SHP77 treated with DMSO at 0.1 percent for 48 hours (cell line): ENCODE data around the gene RIPOR3.
"Not testable (repeated sequence)": the region's sequence is repeated elsewhere in the genome, so short reads cannot be mapped to it uniquely, and the experiment has no call there.

Source experiments
- DNase-seq: peaks from one replicate; lab custom pipeline; 2025; lab: John Stamatoyannopoulos, UW

The RIPOR3 gene

DNA sequence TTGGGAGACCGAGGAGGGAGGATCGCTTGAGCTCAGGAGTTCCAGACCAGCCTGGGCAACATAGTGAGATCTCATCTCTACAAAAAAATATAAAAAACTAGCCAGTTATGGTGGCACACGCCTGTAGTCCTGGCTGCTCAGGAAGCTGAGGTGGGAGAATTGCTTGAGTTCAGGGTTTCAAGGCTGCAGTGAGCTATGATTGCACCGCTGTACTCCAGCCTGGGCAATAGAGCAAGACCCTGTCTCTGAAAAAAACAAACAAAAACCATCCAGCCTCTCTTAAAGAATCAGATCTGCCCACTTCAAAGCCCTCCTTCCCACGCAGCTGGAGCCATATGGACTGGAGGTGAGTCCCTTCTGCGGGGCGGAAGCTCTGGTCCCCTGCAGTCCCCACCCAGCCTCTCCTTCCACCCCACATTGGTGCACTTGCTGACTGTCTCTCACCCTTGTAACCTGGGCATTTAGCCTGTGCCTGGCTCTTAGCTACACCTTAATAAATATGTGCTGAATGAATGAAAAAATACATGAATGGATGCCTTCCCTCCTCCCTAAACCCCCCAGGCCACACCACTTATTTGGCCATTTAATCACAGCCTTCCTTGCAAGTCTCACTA, 32.9 kb upstream of the RIPOR3 start:
- no peak for DNase-seq

DNA sequence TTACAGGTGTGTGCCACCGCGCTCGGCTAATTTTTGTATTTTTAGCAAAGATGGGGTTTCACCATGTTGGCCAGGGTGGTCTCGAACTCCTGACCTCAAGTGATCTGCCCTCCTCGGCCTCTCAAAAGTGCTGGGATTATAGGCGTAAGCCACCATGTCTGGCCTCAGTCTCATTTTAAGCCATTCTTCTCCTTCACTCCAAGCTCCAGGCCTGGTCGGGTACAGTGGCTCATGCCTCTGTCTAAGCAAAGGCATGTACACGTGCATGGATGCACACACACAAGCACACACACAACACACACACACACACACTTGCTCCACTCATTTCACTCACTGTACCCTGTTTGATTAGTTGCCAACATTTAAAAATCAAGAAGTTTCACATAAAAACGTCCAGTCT, 32.3 kb upstream of the RIPOR3 start:
- DNase-seq: no peak

DNA sequence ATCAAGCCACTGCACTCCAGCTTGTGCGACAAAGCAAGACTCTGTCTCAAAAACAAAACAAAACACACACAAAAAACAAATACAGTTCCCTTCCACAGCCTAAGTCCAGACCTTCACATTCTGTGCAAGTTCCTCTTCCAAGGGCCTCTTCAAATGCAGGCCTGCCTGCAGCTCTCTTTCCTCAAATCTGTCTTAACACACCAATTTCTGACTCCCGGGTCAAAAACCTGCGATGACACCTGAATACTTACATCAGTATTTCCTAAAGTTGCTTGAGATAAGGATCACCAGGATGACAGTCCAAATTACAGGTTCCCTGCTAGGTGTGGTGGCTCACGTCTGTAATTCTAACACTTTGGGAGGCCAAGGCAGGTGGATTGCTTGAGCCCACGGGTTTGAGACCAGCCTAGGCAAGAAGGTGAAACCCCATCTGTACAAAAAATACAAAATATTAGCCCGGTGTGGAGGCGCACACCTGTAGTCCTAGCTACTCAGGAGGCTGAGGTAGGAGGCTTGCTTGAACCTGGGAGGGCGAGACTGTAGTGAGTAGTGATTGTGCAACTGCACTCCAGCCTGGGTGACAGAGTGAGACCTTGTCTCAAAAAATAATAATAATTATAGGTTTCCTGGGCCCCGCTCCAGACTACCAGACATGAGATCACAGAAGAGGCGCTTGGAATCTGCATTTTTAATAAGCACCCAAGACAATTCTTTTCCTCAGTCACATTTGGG, 31.2 kb upstream of the RIPOR3 start:
- DNase-seq: no peak

DNA sequence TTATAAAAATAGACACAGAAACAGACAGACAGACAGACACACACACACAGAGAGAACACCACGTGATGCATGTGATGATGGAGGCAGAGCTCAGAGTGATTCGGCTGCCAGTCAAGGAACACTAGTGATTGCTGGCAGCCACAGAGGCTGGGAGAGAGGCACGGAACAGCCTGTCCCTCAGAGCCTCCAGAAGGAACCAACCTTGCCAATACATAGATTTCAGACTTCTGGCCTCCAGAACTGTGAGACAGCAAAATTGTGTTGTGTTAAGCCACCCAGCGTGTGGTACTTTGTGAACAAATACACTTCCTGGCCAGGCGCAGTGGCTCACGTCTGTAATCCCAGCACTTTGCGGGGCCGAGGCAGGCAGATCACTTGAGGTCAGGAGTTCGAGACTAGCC, 30.5 kb upstream of the RIPOR3 start:
- DNase-seq: no peak

DNA sequence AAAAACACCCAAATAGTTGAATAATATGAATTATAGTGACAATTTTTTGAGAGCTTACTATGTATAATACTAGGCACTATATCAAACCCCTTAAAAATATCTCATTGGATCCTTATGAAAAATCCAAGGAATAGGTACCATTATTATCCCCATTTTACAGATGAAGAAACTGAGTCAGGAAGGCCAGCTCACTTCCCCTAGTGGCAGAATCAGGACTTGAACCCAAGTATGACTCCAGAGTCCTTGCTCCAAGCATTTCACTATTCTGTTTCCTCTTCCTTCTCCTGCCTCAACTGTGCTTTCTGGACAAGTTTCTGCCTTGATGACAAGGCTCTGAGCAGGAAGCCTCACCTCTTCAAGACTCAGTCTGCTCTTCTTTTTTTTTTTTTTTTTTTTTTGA, 29.2 kb upstream of the RIPOR3 start:
- DNase-seq: no peak

DNA sequence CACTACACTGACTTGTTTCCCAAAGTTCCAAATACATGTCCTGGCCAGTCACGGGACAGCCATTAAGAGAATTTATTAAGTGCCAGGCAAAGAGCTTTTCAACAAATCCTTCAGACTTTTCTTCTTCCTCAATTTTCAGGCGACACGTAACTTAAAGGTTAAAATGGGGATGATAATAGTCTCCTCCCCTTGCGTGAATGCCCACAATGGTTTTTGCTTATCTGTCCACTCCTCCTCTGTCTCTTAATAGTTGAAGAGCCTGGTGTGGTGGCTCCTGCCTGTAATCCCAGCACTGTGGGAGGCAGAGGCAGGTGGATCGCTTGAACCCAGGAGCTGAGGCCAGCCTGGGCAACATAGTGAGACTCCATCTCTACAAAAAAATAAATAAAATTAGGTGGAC, 28.7 kb upstream of the RIPOR3 start:
- no peak for DNase-seq

DNA sequence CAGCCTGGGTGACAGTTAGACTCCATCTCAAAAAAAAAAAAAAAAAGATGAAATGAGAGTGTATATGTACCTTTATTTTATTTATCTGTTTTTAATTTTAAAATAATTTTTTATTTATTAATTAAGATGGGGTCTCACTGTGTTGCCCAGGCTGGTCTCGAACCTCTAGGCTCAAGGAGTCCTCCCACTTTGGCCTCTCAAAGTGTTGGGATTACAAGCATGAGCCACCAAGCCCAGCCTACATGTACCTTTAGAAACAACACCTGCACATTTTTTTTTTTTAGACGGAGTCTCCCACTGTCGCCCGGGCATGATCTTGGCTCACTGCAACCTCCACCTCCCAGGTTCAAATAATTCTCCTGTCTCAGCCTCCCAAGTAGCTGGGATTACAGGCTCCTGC, 28.0 kb upstream of the RIPOR3 start:
- no peak for DNase-seq

DNA sequence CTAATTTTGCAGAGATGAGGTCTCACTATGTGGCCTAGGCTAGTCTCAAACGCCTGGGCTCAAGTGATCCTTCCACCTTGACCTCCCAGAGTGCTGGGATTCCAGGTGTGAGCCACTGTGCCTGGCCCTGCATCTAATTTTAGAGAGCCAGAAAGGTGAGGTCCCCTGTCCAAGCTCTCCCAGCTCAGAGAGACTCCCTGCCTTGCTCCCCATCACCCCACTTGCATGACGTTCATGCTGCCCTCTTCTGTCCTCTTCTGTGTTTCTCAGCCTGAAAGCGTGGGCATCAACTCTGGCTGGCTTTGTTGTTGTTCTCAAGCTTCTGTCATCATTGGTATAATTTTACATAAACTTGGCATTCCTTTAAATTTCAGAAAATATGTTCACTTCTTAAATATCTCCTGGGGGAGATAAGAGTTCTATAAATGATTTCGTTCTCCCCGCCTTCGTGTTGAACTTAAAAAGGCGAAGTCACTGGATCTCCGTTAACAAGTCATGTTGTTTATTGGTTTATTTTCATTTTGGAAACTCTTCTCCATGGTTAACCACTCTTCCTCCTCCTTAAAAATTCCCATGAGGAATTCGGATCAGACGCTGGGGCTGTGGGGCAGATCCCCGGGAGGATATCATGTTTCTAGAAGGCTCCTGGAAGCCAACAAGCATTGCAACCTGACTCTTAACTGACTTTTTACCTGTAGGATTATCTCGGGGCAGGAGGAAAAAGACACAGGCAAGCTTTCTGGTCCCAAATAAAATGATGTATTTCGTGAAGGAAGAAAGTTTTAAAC, 26.8 kb upstream of the RIPOR3 start:
- DNase-seq: no peak

DNA sequence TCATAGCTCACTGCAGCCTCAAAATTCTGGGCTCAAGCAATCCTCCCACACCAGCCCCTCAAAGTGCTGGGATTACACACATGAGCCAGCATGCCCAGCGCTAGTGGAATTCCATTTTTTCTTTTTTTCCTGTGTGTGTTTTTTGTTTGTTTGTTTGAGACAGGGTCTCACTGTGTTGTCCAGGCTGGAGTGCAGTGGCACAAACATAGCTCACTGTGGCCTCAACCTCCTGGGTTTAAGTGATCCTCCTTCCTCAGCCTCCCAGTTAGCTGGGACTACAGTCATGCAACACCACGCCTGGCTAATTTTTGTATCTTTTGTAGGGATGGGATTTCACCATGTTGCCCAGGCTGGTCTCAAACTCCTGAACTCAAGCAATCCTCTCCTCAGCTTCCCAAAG, 26.0 kb upstream of the RIPOR3 start:
- no peak for DNase-seq

DNA sequence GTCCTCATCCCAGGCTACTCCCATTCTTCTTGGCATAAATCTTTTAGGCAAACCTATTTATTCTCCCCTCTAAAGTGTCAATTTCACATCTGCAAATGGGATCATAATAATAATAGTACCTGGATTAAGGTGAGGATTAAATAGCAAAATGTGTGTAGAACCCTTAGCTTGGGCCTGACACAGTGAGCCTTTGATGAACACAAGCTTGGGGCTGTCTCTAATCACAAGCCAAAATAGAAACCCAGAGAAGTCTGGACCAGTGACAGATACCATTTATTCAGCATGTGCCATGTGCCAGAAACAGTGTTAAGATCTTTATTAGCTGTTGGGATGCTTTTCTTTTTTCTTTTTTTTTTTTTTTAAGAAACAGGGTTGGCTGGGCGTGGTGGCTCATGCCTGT, 25.2 kb upstream of the RIPOR3 start:
- DNase-seq: no peak

DNA sequence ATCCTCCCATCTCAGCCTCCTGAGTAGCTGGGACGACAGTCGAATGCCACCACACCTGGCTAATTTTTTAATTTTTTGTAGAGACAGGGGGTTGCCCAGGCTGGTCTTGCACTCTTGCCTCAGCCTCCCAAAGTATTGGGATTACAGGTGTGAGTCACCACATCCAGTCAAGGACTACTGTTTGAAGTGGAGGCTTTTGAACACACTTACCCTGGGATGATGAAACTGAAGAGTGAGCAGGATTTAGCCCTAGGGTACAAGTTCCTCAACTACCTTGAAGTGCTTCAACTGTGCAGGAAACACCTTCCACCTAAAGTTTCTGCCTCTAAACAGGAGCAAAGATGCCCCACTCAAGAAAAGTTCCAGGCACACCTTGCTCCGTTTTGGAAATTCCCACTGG, 24.4 kb upstream of the RIPOR3 start:
- DNase-seq: no peak

DNA sequence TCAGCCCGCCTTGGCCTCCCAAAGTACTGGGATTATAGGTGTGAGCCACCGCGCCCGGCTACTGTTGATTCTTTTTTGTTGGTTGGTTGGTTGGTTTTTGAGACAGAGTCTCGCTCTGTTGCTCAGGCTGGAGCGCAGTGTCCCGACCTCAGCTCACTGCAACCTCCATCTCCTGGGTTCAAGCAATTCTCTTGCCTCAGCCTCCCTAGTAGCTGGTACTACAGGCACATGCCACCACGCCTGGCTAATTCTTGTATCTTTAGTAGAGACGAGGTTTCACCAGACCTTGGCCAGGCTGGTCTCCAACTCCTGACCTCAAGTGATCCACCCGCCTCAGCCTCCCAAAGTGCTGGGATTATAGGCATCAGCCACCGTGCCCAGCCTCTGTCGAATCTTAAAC, 23.1 kb upstream of the RIPOR3 start:
- not testable (repeated sequence) for DNase-seq

DNA sequence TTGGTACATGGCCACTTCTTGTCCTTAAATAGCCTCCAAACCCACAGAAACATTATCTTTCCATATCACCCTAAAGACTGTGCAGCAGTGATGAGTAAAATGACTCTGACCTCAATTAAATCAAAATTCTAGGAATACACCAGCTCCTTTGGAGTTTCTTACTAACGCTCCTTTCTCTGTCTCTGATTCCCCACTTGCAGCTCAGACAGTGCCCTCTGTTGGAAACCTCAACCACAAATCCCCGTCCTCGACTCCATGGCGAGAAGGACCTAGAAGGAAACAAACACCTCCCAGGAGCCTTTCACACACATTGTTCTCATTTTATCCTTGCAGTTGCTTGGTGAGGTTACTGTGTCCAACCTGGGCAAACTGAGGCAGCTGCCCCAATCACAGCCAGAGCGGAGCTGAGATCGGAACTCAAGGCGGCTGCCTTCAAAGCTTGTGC, 22.3 kb upstream of the RIPOR3 start:
- DNase-seq: no peak

DNA sequence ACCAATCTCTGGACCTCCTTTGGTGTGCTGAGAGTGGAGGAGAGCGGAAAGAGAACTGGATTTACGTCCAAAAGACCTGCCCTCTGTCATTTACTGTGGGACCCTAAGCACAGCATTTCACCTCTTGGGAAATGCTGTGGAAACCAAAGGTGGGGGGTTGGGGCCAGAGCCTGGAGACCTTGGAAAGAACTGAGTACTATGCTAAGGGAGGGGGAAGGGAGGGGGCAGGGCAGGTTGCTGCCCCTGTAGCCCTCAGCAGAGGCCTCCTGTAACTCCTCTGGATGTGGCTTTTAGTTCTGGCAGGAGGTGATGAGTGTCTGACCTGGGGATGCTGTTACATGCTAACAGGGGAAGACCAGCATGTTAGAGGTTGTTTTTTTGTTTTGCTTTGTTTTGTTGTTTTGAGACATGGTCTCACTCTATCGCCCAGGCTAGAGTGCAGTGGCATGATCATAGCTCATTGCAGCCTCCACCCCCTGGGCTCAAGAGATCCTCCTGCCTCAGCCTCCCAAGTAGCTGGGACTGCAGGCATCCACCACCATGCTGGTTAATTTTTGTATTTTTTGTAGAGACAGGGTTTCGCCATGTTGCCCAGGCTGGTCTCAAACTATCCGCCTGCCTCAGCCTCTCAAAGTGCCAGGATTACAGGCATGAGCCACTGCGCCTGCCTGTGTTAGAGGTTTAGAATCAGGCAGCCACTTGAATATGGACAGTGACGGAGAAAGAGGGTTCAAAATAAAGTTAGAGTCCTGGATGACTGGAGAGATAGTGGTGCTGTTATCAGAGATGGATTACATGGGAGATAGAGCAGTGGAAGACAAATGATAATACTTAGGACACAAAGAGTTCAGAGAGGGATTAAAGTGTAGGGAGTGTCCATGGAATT, 21.7 kb upstream of the RIPOR3 start:
- DNase-seq: no peak

DNA sequence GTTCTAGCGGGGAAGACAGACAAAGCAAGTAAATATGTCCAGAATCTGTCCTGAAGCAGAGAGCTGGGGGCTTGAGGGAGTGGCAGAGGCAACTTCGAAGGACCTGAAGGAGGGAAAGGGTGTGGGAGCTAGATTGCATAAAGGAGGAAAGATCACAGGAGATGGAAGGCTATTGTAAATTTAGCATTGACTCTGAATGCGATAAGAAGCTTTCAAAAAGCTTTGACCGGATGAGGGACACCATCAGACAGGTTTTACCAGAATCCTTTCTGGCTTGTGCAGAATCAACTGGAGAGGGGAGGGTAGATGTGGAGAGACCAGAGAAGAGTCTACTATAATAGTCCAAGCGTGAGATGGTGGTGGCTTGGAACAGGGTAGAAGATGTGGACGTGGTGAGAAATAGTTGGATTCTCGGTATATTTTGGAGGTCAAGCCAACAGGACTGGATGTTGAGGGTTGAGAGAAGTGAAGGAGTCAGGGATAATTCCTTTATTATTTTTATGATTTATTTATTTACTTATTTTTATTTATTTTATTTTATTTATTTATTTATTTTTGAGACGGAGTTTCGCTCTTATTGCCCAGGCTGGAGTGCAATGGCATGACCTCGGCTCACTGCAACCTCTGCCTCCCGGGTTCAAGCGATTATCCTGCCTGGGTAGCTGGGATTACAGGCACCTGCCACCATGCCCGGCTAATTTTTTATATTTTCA, 19.9 kb upstream of the RIPOR3 start:
- no peak for DNase-seq

DNA sequence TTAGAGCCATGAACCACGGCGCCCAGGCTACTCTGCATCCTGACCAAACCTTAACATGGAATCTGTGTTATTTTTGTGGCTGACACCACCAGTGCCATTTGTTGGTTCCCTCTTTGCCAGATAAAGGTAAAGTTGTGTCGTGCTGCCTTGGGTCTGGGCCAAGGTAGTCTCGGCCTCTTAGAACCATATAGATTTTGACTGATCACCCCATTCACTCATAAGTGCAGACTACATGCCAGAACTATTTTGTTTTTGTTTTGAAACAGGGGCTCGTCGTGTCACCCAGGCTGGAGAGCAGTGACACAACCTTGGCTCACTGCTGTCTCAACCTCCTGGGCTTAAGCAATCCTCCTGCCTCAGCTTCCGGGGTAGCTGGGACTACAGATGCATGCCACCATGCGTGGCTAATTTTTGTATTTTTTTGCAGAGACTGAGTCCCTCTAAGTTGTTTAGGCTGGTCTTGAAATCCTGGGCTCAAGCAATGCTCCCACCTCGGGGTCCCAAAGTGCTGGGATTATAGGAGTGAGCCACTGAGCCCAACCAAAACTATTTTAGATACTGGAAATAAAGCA, 19.2 kb upstream of the RIPOR3 start:
- DNase-seq: no peak

DNA sequence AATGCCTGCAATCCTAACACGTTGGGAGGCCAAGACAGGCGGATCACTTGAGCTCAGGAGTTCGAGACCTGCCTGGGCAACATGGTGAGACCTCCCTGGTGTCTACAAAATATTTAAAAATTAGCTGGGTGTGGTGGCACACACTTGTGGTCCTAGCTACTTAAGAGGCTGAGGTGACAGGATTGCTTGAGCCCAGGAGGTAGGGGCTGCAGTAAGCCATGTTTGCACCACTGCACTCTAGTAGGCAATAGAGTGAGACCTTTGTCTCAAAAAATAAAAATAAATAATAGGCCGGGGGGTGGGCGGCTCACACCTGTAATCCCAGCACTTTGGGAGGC, 18.3 kb upstream of the RIPOR3 start:
- no peak for DNase-seq

DNA sequence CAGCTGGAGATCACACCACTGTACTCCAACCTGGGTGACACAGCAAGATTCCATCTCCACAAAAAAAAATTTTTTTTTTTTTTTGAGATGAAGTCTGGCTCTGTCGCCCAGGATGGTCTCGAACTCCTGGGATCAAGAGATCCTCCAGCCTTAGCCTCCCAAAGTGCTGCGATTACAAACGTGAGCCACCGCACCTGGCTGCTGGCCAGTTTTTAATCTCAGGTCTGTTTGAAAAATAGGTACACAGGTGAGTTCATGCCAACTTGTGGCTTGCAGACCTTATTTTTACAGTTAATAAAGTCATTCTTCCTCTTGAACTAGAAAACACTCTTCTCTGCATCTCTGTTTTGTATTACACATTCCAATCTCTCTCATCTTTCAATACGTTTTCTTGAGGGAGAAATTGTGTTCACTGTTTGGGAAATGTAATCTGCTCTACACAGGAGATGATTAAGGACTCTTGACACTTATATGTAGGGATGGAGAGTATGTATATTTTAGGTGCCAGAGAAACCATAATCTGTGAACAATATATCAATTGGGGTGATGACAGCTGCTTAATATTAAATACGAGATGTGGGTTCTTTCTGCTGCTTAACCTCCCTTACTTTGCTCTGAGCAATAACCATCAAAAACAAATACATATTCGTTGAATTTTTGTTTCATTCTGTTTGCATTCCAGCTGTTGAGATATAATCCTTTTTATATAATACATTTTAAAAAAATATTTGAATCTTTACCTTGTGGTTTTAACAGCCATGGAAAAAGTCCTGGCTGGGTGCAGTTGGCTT, 17.7 kb upstream of the RIPOR3 start:
- DNase-seq: no peak

DNA sequence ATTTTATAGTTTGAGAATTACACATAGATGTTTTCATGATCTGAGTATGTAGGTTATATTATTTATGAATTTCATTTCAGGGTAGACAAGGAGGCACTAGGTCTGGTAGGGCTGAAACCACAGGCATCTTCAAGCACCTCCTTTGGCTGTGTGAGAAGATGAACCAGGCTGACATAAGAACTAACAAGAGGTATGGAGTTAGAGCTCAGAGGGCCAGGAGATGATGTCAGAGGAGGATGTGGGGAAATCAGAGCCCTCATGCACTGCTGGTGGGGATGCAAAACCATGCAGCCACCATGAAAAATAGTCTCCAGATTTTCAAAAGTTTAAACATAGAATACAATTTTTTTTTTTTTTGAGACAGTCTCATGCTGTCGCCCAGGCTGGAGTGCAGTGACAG, 13.6 kb upstream of the RIPOR3 start:
- no peak for DNase-seq

DNA sequence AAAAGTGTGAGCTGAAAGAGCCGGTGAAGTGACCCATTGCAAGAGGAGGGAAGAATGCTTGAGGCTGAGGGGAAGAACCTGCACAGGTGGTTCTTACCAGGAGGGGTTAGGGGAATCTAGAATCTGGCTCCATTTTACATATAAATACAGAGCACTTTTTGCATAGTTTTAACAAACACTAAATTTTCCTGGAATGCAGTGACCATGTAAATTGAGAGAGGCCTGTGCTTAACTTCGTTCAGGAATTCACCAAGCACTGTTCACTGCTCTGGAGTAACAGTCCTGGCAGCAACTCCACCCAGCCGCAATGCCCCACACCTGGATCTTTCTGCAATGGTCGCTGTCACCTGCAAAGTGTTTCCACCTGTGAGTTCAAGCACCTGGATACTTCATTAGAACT, 13.2 kb upstream of the RIPOR3 start:
- DNase-seq: no peak
